GM21515 (cell line): Measurements from ENCODE around the gene PLCB1.

Source experiments
- ATAC-seq: cut with Tn5 transposase; IDR thresholded peaks from one replicate; pipeline ENCODE4 v1.9.1; 2021; ENCODE audit not compliant: unreplicated experiment

The PLCB1 gene

GRCh38 chr20:8480597-8480996 lies 348.5 kb downstream of the PLCB1 start:
- no peak for ATAC-seq

GRCh38 chr20:8487696-8488095 lies 355.6 kb downstream of the PLCB1 start:
- no peak for ATAC-seq

- no peak for ATAC-seq
Measured at GRCh38 chr20:8489094-8489883, 357.2 kb downstream of the PLCB1 start.

GRCh38 chr20:8490076-8490830 lies 358.2 kb downstream of the PLCB1 start:
- no peak for ATAC-seq

- ATAC-seq = no peak
Measured at GRCh38 chr20:8492173-8492572, 360.1 kb downstream of the PLCB1 start.

GRCh38 chr20:8498571-8498970 lies 366.5 kb downstream of the PLCB1 start:
- no peak for ATAC-seq

- no peak for ATAC-seq
Measured at GRCh38 chr20:8504030-8504429, 372.0 kb downstream of the PLCB1 start.

GRCh38 chr20:8505476-8506200 lies 373.6 kb downstream of the PLCB1 start:
- ATAC-seq = no peak

GRCh38 chr20:8507231-8507630 lies 375.2 kb downstream of the PLCB1 start:
- ATAC-seq = no peak

GRCh38 chr20:8509809-8510208 lies 377.7 kb downstream of the PLCB1 start:
- ATAC-seq = no peak

- no peak for ATAC-seq
Measured at GRCh38 chr20:8510808-8511207, 378.7 kb downstream of the PLCB1 start.

- no peak for ATAC-seq
Measured at GRCh38 chr20:8512003-8512402, 379.9 kb downstream of the PLCB1 start.

- no peak for ATAC-seq
Measured at GRCh38 chr20:8515810-8516435, 383.9 kb downstream of the PLCB1 start.

- no peak for ATAC-seq
Measured at GRCh38 chr20:8518878-8519277, 386.8 kb downstream of the PLCB1 start.

GRCh38 chr20:8519887-8520286 lies 387.8 kb downstream of the PLCB1 start:
- ATAC-seq = no peak

GRCh38 chr20:8522168-8522567 lies 390.1 kb downstream of the PLCB1 start:
- no peak for ATAC-seq

GRCh38 chr20:8523684-8524083 lies 391.6 kb downstream of the PLCB1 start:
- ATAC-seq = no peak

GRCh38 chr20:8524101-8525016 lies 392.3 kb downstream of the PLCB1 start:
- no peak for ATAC-seq

- no peak for ATAC-seq
Measured at GRCh38 chr20:8525017-8525343, 392.9 kb downstream of the PLCB1 start.

- ATAC-seq = no peak
Measured at GRCh38 chr20:8526610-8527009, 394.5 kb downstream of the PLCB1 start.
